K562 (cell line): Measurements from ENCODE around the gene FILIP1L.

ENCODE experiments used
- CBX5 ChIP-seq: IDR thresholded peaks from 2 replicates; pipeline ENCODE4 v1.6.1; 2014; ENCODE audit warnings: low read depth, borderline replicate concordance
- EGR1 ChIP-seq: fragments of 450-650 bp; conservative IDR thresholded peaks from 2 replicates; pipeline ENCODE4 v1.6.1; 2017; ENCODE audit warnings: mild to moderate bottlenecking
- EZH2 ChIP-seq: IDR thresholded peaks from 2 replicates; pipeline ENCODE4 v1.6.1; 2012; ENCODE audit warnings: low read depth, mild to moderate bottlenecking, inconsistent platforms, low read length, borderline replicate concordance
- GTF2F1 ChIP-seq: IDR thresholded peaks from 2 replicates; pipeline ENCODE4 v1.6.1; 2011; ENCODE audit warnings: low read depth, low read length, improper control_type of control experiment
- KLF10 ChIP-seq: fragments of 250-450 bp; sonication (Bioruptor Pico); IDR thresholded peaks from 2 replicates; pipeline ENCODE4 v1.6.1; 2021; ENCODE audit warnings: matching md5 sums
- MYC ChIP-seq, 2 experiments: fragments of 250-450 bp in 1 of 2; sonication (Bioruptor Pico) in 1 of 2; IDR thresholded peaks; 2 replicates each; pipeline versions ENCODE4 v1.5.1 to v1.6.1; 2012 to 2021; ENCODE audit warnings: low read depth in 2 of 2, borderline replicate concordance in 1 of 2, improper control_type of control experiment in 1 of 2, low read length in 1 of 2, mild to moderate bottlenecking in 1 of 2, moderate library complexity in 1 of 2
- MYNN ChIP-seq, 2 experiments: sonication (generic); formaldehyde crosslinking in 1 of 2; IDR thresholded peaks; 2 replicates each; pipeline versions ENCODE4 v1.5.0 to v1.6.1; 2016 to 2020; ENCODE audit warnings: antibody characterized with exemption in 1 of 2, missing genetic modification reagents in 1 of 2
- SAFB2 ChIP-seq: fragments of 200-400 bp; formaldehyde crosslinking; IDR thresholded peaks from 2 replicates; pipeline ENCODE4 v1.6.1; 2018; ENCODE audit warnings: borderline replicate concordance, low read length, low read depth, moderate library complexity; ENCODE audit not compliant: severe bottlenecking
- TEAD1 ChIP-seq, 2 experiments: fragments of 450-650 bp in 1 of 2; sonication (generic) in 1 of 2; formaldehyde crosslinking; IDR thresholded peaks; 2 replicates each; pipeline versions ENCODE4 v1.4.0 to v1.8.0; 2020 to 2022; ENCODE audit warnings: mild to moderate bottlenecking in 2 of 2, missing genetic modification reagents in 1 of 2
- ZNF140 ChIP-seq: fragments of 250-450 bp; sonication (Bioruptor Pico); IDR thresholded peaks from 2 replicates; pipeline ENCODE4 v1.8.0; 2021; ENCODE audit warnings: moderate library complexity, mild to moderate bottlenecking, inconsistent platforms
- TF ChIP-seq, protein P1 (sequence below): sonication (generic); formaldehyde crosslinking; IDR thresholded peaks from 2 replicates; pipeline ENCODE4 v1.9.0; 2022; ENCODE audit warnings: mild to moderate bottlenecking, missing genetic modification reagents
- TF ChIP-seq, protein P2 (sequence below): sonication (generic); formaldehyde crosslinking; IDR thresholded peaks from 2 replicates; pipeline ENCODE4 v1.8.1; 2023; ENCODE audit warnings: mild to moderate bottlenecking, missing genetic modification reagents
- TF ChIP-seq, protein P3 (sequence below): sonication (generic); formaldehyde crosslinking; IDR thresholded peaks from 2 replicates; pipeline ENCODE4 v1.8.1; 2023; ENCODE audit warnings: mild to moderate bottlenecking, missing genetic modification reagents
- TF ChIP-seq, protein P4 (sequence below): sonication (generic); formaldehyde crosslinking; IDR thresholded peaks from 2 replicates; pipeline ENCODE4 v1.5.0; 2020; ENCODE audit warnings: missing genetic modification reagents

DNA sequence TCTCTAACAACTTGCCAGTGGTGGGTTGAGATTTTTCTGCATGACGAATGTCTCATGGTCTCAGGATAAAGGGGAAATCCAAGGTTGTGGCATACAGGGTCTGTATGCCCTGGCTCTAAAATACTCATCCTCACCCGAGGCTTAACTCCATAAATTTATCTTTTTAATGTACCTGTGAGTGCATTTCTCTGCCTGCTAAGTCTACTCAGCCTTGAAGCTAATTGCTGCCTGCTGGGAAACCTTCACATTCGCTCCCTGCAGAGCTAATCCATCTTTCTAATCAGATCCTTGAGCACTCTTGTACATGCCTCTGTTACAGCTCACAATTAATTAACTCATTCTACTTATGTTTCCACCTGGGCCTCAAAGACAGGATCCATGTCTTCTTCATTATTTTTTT, 202.9 kb downstream of the FILIP1L start:
- TF ChIP-seq EZH2 = no peak
- TF ChIP-seq ZNF140 (CRISPR knock-in tag) = no peak
- no peak for TF ChIP-seq EGR1
- TF ChIP-seq, protein P1, sequence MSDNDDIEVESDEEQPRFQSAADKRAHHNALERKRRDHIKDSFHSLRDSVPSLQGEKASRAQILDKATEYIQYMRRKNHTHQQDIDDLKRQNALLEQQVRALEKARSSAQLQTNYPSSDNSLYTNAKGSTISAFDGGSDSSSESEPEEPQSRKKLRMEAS = no peak
- no peak for TF ChIP-seq GTF2F1
- TF ChIP-seq CBX5 = no peak
- TF ChIP-seq TEAD1 (CRISPR knock-in tag; IDR thresholded peaks at IDR 0.05) = no peak
- TF ChIP-seq KLF10 (CRISPR knock-in tag) = no peak
- no peak for TF ChIP-seq SAFB2
- TF ChIP-seq, protein P2, sequence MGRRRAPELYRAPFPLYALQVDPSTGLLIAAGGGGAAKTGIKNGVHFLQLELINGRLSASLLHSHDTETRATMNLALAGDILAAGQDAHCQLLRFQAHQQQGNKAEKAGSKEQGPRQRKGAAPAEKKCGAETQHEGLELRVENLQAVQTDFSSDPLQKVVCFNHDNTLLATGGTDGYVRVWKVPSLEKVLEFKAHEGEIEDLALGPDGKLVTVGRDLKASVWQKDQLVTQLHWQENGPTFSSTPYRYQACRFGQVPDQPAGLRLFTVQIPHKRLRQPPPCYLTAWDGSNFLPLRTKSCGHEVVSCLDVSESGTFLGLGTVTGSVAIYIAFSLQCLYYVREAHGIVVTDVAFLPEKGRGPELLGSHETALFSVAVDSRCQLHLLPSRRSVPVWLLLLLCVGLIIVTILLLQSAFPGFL = no peak
- TF ChIP-seq, protein P3, sequence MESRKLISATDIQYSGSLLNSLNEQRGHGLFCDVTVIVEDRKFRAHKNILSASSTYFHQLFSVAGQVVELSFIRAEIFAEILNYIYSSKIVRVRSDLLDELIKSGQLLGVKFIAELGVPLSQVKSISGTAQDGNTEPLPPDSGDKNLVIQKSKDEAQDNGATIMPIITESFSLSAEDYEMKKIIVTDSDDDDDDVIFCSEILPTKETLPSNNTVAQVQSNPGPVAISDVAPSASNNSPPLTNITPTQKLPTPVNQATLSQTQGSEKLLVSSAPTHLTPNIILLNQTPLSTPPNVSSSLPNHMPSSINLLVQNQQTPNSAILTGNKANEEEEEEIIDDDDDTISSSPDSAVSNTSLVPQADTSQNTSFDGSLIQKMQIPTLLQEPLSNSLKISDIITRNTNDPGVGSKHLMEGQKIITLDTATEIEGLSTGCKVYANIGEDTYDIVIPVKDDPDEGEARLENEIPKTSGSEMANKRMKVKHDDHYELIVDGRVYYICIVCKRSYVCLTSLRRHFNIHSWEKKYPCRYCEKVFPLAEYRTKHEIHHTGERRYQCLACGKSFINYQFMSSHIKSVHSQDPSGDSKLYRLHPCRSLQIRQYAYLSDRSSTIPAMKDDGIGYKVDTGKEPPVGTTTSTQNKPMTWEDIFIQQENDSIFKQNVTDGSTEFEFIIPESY (CRISPR knock-in tag) = no peak
- TF ChIP-seq, protein P4, sequence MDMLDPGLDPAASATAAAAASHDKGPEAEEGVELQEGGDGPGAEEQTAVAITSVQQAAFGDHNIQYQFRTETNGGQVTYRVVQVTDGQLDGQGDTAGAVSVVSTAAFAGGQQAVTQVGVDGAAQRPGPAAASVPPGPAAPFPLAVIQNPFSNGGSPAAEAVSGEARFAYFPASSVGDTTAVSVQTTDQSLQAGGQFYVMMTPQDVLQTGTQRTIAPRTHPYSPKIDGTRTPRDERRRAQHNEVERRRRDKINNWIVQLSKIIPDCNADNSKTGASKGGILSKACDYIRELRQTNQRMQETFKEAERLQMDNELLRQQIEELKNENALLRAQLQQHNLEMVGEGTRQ (CRISPR knock-in tag) = no peak
- TF ChIP-seq MYNN (IDR thresholded peaks at IDR 0.05) = no peak
- TF ChIP-seq MYNN (CRISPR knock-in tag; IDR thresholded peaks at IDR 0.05) = no peak
- no peak for TF ChIP-seq MYC (IDR thresholded peaks at IDR 0.05; ENCODE audit: low read depth, low read length)
- TF ChIP-seq MYC (CRISPR knock-in tag; IDR thresholded peaks at IDR 0.05; ENCODE audit: borderline replicate concordance, low read depth) = no peak
